Stimulated activated naive B cell treated with anti-CD40 and anti-IgM and Interleukin-4, amounts not matched to agents 10 μg/mL and 1 μg/mL and 100 μg/mL, for 72 hours (primary cell): ENCODE data around the gene LAIR2.
"Not testable (repeated sequence)": the region's sequence is repeated elsewhere in the genome, so short reads cannot be mapped to it uniquely, and the experiment has no call there.

ENCODE experiments used
- ATAC-seq, 2 donors: fragments of 150-1000 bp; cut with Tn5 transposase; replicated peaks; 2 replicates each; pipeline ENCODE4 v1.10.0; 2021; ENCODE audit warnings: moderate library complexity in 1 of 2
- DNase-seq: peaks from one replicate; pipeline ENCODE4 v3.0.0; 2021
- H3K27ac Mint-ChIP-seq: one replicate; pipeline ENCODE4 v1.8.0; 2022; ENCODE audit warnings: mild to moderate bottlenecking, mixed read lengths
- H3K27me3 Mint-ChIP-seq, 2 donors: one replicate each; pipeline ENCODE4 v1.8.0; 2022; ENCODE audit warnings: mixed read lengths in 2 of 2
- H3K36me3 Mint-ChIP-seq, 2 donors: one replicate each; pipeline ENCODE4 v1.8.0; 2022; ENCODE audit warnings: mixed read lengths in 2 of 2, mild to moderate bottlenecking in 1 of 2
- H3K4me1 Mint-ChIP-seq, 2 donors: one replicate each; pipeline ENCODE4 v1.8.0; 2022; ENCODE audit warnings: mixed read lengths in 2 of 2, mild to moderate bottlenecking in 1 of 2
- H3K4me3 Mint-ChIP-seq, 2 donors: one replicate each; pipeline ENCODE4 v1.8.0; 2022; ENCODE audit warnings: mild to moderate bottlenecking in 2 of 2, mixed read lengths in 2 of 2, moderate library complexity in 1 of 2
- H3K9me3 Mint-ChIP-seq, 2 donors: one replicate each; pipeline ENCODE4 v1.8.0; 2022; ENCODE audit warnings: mixed read lengths in 2 of 2, mild to moderate bottlenecking in 1 of 2

LAIR2 gene

DNA sequence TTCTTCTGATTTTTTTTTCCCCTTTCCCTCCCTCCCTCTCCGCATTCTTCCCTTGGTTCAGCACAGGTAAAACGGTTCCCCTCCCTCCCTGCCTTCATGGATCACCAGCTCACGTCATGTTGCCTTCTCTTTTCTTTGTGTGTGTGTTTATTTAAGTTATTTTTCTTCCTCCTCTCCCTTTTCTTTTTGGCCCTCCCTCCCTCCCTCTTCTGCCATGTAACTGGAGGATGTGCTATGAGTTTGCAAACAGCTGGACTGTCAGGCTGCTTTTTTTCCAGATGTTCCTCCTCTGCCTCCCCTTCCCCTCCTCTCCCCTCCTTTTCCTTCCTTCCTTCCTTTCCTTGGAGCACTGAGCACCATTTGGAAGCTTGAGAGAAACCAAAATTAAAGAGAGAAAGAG, 41.0 kb upstream of the LAIR2 start:
- H3K4me1 Mint-ChIP-seq: peaks cover 40 to 75% of the 10 kb centered on the region in 2 donors
- H3K36me3 Mint-ChIP-seq: peaks cover 25 to 48% of the 10 kb centered on the region in 2 donors
- ATAC-seq (no peak), DNase-seq (no peak)
- H3K27ac Mint-ChIP-seq: peak overlapping the region; percentile 91
- H3K4me3 Mint-ChIP-seq: peak overlapping the region; percentile 81 to 85
- no peaks in the 10 kb centered on the region for H3K9me3 Mint-ChIP-seq
- peaks cover 0 to 3% of the 10 kb centered on the region in 2 donors for H3K27me3 Mint-ChIP-seq

- no peak for DNase-seq
- Mint-ChIP-seq H3K27ac (peak overlapping the region; percentile 91), H3K4me1 (peaks cover 40 to 75% of the 10 kb centered on the region in 2 donors), H3K9me3 (no peaks in the 10 kb centered on the region), H3K4me3 (peak overlapping the region; percentile 81 to 85), H3K36me3 (peaks cover 25 to 42% of the 10 kb centered on the region in 2 donors), H3K27me3 (peaks cover 0 to 3% of the 10 kb centered on the region in 2 donors)
- no peak for ATAC-seq
Measured at GRCh38 chr19:54462047-54462654, 40.5 kb upstream of the LAIR2 start.

- peaks cover 24 to 36% of the 10 kb centered on the region in 2 donors for H3K36me3 Mint-ChIP-seq
- ATAC-seq: peak; percentile 15 to 17
Measured at GRCh38 chr19:54462655-54463530, 39.7 kb upstream of the LAIR2 start.

GRCh38 chr19:54463531-54464043, 39.0 kb upstream of the LAIR2 start, which contains the start of gene LENG9:
Gene LENG9, minus strand, starts transcription at chr19:54463778. Its CDS starts 252 bp downstream, at chr19:54463526.
- peak within 1 kb of the TSS; percentile 93 for H3K27ac Mint-ChIP-seq
- peaks cover under 1 to 3% of the 10 kb centered on the region in 2 donors for H3K27me3 Mint-ChIP-seq
- peaks cover 19 to 29% of the 10 kb centered on the region in 2 donors for H3K36me3 Mint-ChIP-seq
- DNase-seq (peak; percentile 95), ATAC-seq (peak; percentile 59 to 69)
- no peaks in the 10 kb centered on the region for H3K9me3 Mint-ChIP-seq
- H3K4me3 Mint-ChIP-seq: peak within 1 kb of the TSS; percentile 81 to 85
- H3K4me1 Mint-ChIP-seq: peaks cover 32 to 61% of the 10 kb centered on the region in 2 donors

More at GRCh38 chr19:54462655-54463530, 39.7 kb upstream of the LAIR2 start:
- DNase-seq: peak; percentile 52
- H3K9me3 Mint-ChIP-seq: no peaks in the 10 kb centered on the region
- H3K4me1 Mint-ChIP-seq: peaks cover 39 to 68% of the 10 kb centered on the region in 2 donors
- H3K27ac Mint-ChIP-seq: peak overlapping the region; percentile 93
- peak overlapping the region; percentile 81 to 85 for H3K4me3 Mint-ChIP-seq
- peaks cover 0 to 3% of the 10 kb centered on the region in 2 donors for H3K27me3 Mint-ChIP-seq

GRCh38 chr19:54464044-54464629, 38.5 kb upstream of the LAIR2 start:
- Mint-ChIP-seq H3K36me3 (peaks cover 13 to 24% of the 10 kb centered on the region in 2 donors), H3K27ac (peak overlapping the region; percentile 93), H3K4me3 (peak overlapping the region; percentile 78 to 81), H3K9me3 (no peaks in the 10 kb centered on the region), H3K27me3 (peaks cover 3 to 6% of the 10 kb centered on the region in 2 donors), H3K4me1 (peaks cover 27 to 56% of the 10 kb centered on the region in 2 donors)
- ATAC-seq (peak; percentile 68 to 71), DNase-seq (peak; percentile 94)

DNA sequence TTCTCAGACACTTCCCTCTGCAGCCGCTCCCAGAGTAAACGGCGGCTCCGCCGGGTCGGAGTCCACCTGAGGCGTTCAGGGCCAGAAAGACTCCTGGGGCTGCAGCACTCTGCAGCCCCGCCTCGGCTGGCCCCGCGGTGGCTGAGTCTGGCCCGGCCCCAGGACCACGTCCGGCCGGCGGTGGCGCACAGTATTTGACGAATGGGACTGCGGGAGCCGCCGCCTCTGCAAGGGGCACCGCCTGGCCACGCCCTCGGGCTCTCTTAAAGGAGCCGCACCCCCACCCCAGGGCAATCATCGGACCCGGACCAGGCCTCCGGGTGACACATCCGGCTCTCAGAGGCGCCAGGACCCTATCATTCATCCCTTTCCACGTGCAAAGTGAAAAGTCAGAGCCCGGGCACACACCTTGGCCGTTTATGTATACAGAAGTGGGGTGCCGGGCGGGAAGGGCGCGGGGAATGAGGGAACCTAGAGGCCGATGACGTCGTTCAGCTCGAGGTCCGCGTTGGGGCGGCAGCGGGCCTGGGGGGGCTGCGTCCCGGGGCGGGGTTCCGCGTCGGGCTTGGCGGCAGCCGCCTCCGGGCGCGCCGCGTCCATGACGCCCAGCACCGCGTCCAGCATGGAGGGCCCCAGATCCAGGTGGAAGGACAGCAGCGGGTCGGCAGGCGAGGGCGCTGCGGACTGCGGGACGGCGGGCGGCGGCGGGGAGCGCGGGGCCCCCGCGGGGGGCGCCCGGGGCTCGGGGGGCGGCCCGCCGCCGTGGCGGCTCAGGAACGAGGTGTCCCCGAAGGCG, 37.8 kb upstream of the LAIR2 start:
- ATAC-seq (peak; percentile 68 to 69), DNase-seq (peak; percentile 89)
- peak overlapping the region; percentile 78 to 81 for H3K4me3 Mint-ChIP-seq
- peaks cover 9 to 17% of the 10 kb centered on the region in 2 donors for H3K36me3 Mint-ChIP-seq
- H3K27me3 Mint-ChIP-seq: peaks cover 9 to 11% of the 10 kb centered on the region in 2 donors
- peak overlapping the region; percentile 93 for H3K27ac Mint-ChIP-seq
- H3K4me1 Mint-ChIP-seq: peaks cover 24 to 49% of the 10 kb centered on the region in 2 donors
- H3K9me3 Mint-ChIP-seq: no peaks in the 10 kb centered on the region

DNA sequence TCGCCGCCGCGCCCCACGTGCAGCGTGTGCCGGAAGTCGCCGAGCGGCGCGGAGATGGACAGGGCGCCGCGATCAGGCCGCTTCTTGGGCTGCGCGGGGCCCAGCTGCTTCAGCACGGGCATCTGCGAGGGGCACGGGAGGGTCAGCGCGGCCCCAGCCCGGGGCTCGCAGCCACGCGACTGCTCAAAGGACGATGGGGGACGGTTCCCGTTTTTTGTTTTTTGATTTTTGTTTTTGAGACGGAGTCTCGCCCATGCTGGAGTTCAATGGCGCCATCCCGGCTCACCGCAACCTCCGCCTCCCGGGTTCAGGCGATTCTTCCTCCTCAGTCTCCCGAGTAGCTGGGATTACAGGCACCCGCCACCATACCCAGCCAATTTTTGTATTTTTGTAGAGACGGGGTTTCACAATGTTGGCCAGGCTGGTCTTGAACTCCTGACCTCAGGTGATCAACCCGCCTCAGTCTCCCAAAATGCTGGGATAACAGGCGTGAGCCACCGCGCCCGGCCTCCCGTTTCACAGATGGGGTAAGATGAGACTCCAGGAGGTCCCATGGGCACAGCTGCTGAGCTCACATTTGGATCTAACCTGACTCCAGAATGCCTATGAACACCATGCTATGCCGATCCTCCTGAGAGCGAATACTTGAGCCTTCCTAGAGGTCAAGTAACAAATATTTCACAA, 37.1 kb upstream of the LAIR2 start:
- ATAC-seq (no peak), DNase-seq (no peak)
- peak overlapping the region; percentile 81 for H3K27ac Mint-ChIP-seq
- no peaks in the 10 kb centered on the region for H3K9me3 Mint-ChIP-seq
- H3K4me3 Mint-ChIP-seq: peak overlapping the region; percentile 55 to 70
- peaks cover 16 to 18% of the 10 kb centered on the region in 2 donors for H3K27me3 Mint-ChIP-seq
- H3K36me3 Mint-ChIP-seq: peaks cover 7 to 15% of the 10 kb centered on the region in 2 donors
- peaks cover 29 to 45% of the 10 kb centered on the region in 2 donors for H3K4me1 Mint-ChIP-seq

- not testable (repeated sequence) for ATAC-seq, DNase-seq, H3K9me3 Mint-ChIP-seq
- peak overlapping the region; percentile 81 for H3K27ac Mint-ChIP-seq
- H3K4me1 Mint-ChIP-seq: peaks cover 32 to 45% of the 10 kb centered on the region in 2 donors
- H3K4me3 Mint-ChIP-seq: peak overlapping the region; percentile 55 to 70
- H3K36me3 Mint-ChIP-seq: peaks cover 2 to 12% of the 10 kb centered on the region in 2 donors
- peaks cover 20 to 24% of the 10 kb centered on the region in 2 donors for H3K27me3 Mint-ChIP-seq
Measured at GRCh38 chr19:54466110-54466480, 36.5 kb upstream of the LAIR2 start.

DNA sequence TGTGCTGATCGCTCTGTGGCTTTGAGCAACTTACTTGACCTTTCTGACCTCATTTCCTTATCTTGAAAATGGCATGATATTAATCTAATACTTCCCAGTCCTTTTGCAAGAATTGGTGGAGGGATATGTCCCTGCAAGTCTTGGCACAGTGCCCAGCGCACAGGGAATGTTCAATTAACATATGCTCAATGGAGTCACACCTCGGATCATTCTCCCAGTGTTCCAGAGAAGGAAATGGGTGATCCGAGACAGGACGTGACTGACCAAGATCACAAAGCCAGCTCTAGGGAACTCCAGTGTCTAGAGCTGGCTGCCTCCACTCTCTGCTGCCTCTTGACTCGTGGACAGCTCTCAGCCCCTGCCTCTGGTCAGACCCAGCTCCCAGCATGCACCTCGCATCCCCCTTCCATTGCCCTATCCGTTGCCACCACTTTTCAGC, 33.1 kb upstream of the LAIR2 start:
- ATAC-seq: no peak
- Mint-ChIP-seq H3K4me3 (no peak overlapping the region), H3K27me3 (peaks cover 37 to 45% of the 10 kb centered on the region in 2 donors), H3K36me3 (peaks cover 0 to 3% of the 10 kb centered on the region in 2 donors), H3K4me1 (peaks cover 29 to 34% of the 10 kb centered on the region in 2 donors), H3K27ac (no peak overlapping the region), H3K9me3 (no peaks in the 10 kb centered on the region)
- DNase-seq: no peak

DNA sequence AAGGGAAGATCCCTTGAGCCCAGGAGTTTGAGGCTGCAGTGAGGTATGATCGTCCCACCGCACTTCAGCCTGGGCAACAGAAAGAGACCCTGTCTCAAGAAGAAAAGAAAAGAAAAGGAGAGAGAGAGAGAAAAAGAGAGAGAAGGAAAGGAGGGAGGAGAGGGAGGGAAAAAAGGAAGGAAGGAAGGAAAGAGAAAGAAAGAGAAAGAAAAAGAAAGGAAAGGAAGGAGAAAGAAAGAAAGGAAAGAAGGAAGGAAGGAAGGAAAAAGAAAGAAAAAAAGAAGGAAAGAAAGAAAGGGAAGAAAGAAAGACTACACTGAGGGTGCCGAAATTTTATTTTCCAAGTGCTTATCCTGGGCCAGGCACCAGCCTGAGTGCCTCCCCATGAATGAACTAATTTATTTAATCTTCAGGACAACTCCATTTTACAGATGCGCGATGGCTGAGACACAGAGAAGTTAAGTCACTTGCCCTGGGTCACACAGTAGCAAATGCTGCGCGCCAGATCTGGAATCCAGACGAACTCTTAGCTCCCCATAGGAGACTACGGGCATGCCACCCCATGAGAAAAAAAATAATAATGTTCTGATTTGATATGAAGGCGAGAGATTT, 32.2 kb upstream of the LAIR2 start:
- DNase-seq: no peak
- no peaks in the 10 kb centered on the region for H3K9me3 Mint-ChIP-seq
- H3K27me3 Mint-ChIP-seq: peaks cover 41 to 52% of the 10 kb centered on the region in 2 donors
- no peaks in the 10 kb centered on the region for H3K36me3 Mint-ChIP-seq
- H3K4me3 Mint-ChIP-seq: peak overlapping the region; percentile 48 to 74
- H3K4me1 Mint-ChIP-seq: peaks cover 26 to 29% of the 10 kb centered on the region in 2 donors
- H3K27ac Mint-ChIP-seq: peak overlapping the region; percentile 16
- no peak for ATAC-seq

DNA sequence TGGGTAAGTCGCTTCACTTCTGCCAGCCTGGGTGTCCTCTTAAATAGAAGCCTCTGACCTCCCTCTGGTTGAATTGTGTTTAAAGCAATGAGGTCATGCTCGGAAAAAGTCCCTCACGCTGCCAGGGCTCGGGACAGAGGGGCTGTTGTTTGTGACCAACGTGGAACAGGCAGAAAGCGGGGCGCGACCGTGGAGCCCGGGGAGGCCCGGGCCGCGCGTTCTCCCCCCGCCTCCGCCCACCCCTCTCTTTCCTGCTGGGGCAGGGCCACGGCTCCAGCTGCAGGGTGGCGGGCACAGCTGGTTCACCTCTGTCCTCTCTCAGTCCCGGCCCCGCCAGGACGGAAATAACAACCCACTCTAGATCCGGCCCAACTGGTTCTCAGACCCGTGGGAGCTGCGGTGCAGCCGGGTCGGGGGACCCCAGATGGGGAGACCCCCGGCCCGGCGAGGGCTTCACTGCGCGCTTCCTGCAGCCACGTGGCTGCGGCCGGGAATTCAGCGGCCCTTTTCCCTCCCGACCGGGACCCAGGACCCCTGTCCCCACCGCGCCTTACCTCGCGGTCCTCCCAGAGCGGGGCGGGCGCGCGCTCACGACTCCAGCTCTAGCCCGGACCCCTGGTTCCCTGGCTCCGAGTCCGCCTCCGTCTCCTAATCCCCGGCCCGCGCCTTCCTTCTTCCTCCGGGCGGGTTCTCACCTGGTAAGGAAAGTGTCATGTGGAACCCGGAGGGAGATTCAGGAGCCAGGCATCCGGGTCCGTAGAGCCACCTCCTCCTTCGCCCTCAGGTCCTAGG, 31.4 kb upstream of the LAIR2 start:
- Mint-ChIP-seq H3K4me1 (peaks cover 21% of the 10 kb centered on the region in 2 donors), H3K27me3 (peaks cover 38 to 54% of the 10 kb centered on the region in 2 donors), H3K36me3 (no peaks in the 10 kb centered on the region), H3K27ac (peak overlapping the region; percentile 60), H3K9me3 (no peaks in the 10 kb centered on the region), H3K4me3 (peak overlapping the region; percentile 70 to 74)
- DNase-seq (no peak), ATAC-seq (peak; percentile 58 to 63)
